GM18520 (cell line): Measurements from ENCODE around the gene TMEM82.

Source experiments
- ATAC-seq: cut with Tn5 transposase; IDR thresholded peaks from one replicate; pipeline ENCODE4 v1.9.1; 2021; ENCODE audit not compliant: unreplicated experiment

TMEM82 gene

DNA sequence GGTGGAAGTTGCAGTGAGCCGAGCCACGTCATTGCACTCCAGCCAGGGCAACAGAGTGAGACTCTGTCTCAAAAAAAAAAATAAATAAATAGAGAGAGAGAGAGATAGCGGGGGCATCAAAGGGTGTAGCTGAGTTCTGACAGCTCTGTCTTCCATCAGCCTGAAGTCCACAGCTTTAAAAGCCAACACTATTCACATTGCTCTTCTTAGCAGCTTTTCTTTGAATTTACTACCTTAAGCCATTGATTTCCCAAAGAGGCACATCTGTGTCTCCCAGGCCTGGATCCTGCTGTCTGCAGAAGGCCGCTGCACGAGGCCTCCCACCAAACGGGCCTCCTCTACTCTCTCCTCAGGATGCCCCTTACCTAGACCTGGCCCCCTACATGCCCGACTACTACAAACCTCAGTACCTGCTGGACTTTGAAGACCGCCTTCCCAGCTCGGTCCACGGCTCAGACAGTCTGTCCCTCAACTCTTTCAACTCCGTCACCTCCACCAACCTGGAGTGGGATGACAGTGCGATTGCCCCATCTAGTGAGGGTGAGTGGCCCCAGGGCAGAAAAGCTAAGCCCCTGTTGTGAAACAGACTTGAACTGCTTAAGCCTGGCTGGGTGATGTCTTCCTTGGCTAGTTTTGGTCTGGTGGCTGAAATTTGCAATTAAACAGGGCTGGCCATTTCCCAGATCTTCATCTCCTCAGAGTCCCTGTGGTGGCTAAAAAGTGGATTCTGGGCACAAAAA, 22.7 kb upstream of the TMEM82 start:
- ATAC-seq: no peak

DNA sequence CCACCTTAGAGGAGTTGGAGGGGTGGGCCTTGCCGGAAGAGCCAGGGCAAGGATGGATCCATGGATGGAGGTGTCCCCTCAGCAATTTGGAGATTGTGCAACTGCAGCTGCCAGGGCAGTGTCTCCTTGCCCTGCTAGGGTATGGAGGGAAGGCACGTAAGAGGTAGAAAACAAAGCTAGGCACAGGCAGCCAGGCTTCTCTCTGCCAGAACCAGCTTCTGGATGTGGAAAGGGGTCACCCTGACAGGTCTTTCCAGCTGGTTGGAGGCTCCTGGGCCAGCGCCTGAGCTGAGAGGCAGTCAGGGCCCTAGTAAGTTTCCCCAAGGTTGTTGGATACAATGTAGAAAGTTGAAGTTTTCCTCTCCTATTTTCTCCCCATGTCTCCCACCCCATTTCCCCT, 21.4 kb upstream of the TMEM82 start:
- ATAC-seq: no peak

DNA sequence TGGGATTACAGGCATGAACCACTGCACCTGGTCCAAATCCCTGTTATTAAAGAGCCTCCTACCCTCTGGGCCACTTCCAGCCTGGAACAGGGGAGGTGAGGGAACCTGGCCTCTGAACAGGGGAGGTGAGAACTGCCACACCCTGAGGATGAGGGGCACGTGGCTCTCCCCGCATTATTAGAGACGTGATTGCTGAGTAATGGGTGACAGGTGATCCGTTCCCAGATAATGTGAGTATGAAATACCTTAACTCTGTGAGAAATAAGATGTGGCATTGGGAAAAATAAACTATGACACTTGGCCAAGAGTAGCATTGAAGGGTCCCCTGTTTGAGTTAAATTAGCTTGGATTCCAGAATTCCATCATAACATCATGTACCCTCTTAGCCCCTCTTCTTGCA, 19.9 kb upstream of the TMEM82 start:
- no peak for ATAC-seq

DNA sequence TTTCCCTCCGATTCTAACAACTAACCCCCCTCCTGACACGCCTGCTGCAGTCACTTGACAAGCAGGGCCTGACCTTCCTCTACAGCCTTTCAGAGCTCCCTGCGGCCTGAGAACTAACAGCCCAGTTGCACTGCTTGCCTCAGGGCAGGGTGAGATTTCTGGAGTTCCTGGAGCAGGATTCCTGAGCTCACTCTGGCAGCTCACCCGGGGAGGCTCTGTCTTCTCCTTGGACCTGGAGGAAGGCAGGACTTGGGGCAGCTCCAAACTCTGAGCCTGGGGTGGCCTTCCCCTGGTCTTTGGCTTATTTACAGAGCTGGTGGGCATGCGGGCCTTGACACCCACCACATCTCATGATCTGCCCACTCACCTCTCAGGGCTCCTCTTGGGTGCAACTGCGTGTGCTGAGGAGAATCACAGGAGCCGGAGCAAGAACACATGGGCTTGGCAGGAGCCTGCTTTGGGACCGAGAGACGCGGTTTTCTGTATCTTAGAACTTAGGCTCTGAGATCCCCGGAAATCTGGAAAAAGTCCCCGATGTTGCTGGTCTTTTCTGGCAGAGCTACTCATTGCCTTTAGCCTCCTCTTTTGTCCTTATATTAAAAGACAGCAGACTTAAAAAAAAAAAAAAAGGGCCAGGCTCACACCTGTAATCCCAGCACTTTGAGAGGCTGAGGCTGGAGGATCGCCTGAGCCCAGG, 19.3 kb upstream of the TMEM82 start:
- ATAC-seq: no peak

DNA sequence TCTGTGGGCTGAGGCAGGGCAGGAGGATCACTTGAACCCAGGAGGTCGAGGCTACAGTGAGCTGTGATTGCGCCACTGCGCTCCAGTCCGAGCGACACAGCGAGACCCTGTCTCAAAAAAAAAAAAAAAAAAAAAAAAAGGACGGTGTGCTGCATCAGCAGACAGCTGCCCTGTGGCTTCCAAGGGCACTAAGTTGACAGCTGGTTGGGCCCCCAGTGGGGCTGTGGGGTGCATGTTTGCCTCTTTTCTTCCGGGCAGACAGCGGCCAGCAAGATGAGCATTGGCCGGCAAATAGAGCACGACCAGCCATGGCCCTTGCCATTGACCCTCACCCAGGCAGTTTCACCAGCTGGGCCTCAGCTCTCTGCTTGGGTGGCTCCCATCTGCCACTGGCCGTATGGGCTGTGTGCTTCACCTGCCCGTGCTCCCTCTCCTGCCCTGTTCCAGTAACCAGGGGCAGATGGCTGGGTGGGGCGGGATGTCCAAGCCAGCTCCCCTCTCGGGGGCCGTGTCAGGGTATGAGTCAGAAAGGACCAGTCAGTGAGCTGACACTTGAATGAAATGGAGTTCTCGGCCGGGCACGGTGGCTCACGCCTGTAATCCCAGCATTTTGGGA, 18.6 kb upstream of the TMEM82 start:
- no peak for ATAC-seq

DNA sequence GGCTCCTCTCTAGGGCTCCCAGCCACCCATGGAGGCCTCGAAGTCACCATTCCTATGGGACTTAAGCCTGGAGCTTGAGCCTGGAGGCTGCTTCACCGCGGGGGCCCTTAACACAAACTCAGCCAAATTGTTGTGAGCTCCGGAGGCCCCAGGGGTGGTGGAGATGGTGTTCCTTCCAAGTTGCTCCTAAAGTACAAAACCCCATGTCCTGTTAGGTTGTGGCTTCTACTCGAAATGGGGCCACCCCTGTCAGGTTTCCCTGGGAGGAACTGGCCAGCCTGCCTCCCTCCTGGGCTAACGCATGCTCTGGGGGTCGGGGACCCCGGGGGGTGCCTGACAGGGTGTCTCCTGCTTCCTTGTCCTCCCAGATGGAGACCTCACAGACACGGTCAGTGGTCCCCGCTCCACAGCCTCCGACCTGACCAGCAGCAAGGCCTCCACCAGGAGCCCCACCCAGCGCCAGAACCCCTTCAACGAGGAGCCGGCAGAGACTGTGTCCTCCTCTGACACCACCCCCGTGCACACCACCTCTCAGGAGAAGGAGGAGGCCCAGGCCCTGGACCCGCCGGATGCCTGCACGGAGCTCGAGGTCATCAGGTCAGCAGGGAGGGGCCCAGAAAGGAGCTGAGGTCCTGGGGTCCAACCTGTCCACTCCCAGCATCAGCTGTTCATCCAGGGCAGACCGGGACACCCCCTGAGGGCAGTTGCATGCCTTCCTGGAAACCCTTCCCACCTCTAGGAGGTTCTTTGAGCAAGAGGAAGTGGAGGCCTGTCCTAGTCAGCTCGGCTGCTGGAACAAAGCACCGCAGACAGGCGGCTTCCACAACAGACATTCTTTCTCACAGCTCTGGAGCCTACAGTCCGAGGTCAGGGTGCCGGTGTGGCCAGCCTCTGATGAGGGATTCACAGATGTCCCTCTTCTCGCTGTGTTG, 17.1 kb upstream of the TMEM82 start:
- no peak for ATAC-seq

DNA sequence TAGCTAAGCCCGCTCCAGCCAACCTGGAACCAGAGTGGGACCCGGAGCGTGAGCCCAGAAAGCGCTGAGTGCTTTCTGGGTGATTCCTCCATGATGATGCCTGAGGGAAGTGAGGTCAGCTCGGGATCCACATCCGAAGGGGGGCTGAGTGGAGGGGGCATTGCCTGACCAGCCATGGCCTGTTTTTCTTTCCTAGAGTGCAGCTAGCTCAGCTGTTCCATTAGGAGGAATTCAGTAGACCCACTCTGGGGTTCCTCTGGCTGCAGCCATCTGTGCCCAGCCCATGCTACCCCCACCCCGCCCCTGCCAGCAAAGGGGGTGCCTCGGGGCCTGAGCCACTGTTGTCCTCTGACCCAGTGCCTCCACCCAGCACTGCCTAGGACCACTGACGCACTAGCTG, 15.8 kb upstream of the TMEM82 start:
- ATAC-seq: no peak

DNA sequence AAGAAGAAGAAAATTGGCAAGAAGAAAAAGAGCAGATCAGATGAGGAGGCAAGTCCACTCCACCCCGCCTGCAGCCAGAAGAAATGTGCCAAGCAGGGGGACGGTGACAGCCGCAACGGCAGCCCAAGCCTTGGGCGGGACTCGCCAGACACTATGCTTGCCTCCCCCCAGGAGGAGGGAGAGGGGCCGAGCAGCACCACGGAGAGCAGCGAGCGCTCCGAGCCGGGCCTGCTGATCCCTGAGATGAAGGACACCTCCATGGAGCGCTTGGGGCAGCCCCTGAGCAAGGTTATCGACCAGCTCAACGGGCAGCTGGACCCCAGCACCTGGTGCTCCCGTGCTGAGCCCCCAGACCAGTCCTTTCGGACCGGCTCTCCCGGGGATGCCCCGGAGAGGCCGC, 15.3 kb upstream of the TMEM82 start:
- no peak for ATAC-seq

DNA sequence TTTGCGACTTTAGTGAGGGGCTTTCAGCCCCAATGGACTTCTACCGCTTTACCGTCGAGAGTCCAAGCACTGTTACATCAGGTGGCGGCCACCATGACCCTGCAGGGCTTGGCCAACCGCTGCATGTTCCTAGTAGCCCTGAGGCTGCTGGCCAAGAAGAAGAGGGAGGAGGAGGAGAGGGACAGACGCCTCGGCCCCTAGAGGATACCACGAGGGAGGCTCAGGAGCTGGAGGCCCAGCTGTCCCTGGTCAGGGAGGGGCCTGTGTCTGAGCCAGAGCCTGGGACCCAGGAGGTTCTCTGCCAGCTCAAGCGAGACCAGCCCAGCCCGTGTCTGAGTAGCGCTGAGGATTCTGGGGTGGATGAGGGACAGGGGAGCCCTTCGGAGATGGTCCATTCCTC, 14.9 kb upstream of the TMEM82 start:
- no peak for ATAC-seq

DNA sequence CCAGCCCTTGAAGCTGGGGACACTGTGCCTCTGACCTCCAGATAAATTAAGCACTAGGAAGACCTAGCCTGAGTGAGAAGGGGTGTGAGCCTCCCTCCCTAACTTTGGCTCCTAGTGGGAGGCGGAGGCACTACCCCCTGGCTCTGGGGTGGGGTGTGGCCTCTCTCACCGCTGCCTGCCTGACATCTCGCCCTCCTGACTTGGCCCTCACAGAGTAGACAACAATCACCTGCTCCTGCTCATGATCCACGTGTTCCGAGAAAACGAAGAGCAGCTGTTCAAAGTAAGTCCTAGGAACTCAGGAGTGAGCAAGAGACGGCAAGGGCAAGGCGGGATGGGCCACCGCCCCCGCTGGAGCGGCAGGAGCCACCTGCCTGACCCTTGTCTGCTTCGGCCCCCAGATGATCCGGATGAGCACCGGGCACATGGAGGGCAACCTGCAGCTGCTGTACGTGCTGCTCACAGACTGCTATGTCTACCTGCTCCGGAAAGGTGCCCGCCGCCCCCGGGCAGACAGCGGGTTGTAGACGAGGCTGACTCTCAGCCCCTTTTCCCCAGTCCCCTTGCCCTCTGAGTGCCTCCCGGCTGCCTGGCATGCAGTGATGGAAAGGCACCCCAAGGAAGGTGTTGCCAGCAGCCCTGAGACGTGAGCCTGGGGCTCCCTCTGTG, 14.3 kb upstream of the TMEM82 start:
- ATAC-seq: no peak

DNA sequence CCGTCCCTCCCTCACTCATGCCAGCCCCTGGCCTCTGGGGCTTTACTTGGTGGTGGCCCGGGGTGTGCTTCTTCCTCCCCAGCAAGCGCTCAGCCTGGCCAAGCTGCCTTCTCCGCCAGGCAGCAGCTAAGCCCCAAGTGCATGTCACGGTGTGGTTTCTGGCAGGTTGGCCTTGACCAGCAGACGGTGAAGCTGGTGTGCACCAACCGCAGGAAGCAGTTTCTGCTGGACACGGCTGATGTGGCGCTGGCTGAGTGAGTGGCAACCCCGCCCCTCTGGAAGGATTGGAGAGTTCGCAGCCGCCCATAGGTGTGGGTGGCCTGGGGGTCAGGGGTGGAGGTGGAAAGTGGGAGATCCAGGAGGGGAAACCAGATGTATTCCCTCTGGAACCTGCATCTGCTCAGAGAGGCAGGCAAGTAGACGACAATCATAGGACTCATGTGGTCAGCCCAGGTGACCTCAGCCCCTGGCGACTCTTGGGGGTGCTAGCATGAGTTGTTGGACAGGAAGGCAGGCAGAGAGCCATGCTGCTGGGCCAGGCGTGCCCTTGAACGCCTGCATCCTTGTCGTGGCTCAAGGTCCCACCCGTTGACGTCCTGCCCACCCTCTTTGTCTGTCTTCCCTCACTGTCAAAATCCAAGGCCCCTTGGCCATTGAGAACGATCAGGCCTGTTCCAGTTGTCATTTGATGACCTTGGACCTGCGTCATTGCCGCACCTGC, 13.2 kb upstream of the TMEM82 start:
- no peak for ATAC-seq

DNA sequence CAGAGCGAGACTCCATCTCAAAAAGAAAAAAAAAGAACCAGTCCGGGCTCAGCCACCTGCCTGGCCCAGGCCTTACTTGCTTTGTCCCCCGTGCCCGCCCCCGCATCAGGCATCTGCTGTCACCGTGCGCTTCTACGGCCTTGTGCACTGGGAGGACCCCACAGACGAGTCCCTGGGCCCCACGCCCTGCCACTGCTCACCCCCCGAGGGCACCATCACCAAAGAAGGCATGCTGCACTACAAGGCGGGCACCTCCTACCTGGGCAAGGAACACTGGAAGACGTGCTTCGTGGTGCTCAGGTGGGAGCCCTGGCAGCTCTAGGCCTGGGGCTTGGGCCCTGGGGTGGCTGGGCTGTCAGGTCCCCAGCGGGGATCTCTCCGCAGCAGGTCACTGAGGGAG, 11.9 kb upstream of the TMEM82 start:
- ATAC-seq: no peak

DNA sequence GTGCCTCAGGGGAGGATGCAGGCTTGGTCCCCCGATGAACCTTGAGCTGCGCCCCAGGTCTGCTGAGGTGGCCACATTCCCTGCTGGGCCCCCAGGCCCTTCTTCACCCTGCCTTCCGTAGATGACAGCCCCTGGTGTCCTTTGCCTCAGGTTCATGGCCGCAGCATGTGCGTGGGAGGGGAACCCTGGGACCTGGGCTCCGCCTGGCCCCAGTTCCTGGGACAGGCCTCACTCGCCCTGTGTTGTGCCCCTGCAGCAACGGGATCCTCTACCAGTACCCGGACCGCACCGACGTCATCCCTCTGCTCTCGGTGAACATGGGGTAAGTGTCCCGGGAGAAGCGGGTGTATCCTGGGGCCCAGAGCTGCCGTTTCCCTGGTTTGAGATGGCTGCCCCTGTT, 11.4 kb upstream of the TMEM82 start:
- ATAC-seq: no peak

DNA sequence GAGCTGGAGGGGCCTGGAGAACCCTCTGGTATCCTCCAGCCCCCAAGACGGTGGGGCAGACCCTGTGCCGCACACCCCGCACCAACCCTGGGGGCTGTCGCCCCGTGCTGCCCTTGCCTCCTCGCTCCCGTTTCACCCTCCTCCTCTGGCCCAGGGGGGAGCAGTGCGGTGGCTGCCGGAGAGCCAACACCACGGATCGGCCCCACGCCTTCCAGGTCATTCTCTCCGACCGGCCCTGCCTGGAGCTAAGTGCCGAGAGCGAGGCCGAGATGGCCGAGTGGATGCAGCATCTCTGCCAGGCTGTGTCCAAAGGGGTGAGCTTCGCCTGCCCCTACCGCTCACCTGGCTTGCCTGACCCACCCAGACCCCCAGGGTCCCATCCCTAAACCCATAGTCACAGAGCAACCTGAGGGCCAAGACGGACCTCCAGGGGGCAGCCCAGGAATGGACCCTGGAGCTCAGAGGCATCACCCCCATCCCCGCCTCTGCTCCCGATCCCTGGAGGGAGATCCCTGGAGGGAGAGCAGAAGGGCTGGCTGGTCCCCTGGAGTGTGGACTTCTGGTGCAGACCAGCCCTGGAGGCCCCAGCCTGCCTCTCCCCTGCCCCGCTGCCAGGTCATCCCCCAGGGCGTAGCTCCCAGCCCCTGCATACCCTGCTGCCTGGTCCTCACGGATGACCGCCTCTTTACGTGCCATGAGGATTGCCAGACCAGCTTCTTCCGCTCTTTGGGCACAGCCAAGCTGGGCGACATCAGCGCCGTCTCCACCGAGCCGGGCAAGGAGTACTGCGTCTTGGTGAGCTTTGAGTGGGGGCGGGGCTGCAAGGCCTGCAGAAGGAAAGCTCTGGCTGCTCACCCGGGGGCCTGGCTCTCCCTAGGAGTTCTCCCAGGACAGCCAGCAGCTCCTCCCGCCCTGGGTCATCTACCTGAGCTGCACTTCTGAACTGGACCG, 10.3 kb upstream of the TMEM82 start:
- no peak for ATAC-seq

DNA sequence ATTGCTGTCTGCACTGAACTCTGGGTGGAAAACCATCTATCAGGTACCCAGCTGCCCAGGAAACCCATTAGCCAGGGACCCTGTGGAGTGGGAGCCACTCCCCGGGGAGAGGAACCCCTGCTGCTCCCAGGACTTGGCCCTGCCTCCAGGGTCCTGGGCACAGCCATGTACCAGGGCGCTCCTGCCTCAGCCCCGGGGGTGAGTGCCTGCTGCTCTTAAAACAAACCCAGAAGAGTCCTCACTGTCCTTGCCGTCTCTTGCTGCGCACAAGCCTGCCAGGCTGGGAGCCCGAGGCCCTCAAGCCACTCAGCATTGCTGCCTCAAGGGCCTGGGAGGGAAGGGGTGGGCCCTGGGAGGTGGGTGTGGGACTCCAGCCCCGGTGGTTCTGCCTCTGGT, 9.6 kb upstream of the TMEM82 start:
- ATAC-seq: no peak

DNA sequence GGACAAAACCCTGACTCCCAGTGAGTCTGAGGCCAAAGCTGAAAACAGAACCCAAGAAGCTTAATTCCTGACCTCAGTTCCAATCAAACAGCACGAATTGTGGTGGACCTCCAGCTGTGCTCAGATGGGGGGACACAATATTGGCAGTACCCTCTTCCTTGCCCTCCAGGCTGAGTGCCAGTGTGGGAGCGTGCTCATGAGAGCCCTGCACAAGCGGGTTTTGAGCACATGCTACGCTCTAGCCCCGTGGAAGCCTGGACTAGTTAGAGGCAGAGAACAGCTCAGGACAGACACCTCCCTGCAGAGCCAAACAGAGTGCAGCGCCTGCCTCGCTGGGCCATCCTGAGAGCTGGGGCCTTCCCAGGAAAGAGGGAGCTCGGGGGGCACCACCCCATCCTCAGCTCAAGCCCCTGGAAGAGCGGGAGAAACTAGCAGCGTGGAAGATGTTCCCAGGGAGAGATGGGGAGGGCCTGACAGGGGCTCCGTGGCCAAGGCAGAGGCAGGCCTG, 9.0 kb upstream of the TMEM82 start:
- no peak for ATAC-seq

DNA sequence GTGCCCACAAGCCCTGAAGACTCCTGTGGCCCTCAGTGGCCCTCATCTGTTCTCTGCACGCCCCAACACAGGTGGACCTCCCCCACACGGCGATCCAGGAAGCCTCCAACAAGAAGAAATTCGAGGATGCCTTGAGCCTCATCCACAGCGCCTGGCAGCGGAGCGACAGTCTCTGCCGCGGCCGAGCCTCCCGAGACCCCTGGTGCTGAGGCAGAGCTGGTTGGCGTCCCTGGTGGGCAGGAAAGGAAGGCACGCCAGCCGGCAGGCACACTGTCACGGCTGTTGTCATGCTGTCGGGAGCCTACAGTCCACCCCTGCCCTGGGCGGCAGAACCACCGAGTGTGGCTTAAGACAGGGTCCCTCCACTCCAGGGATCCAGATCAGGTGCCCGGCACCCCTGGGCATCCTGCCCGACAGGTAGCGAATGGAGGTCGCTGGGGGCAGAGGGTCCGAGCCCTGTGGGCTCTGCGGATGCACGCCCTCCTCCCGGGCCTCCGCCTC, 8.5 kb upstream of the TMEM82 start:
- ATAC-seq: no peak

DNA sequence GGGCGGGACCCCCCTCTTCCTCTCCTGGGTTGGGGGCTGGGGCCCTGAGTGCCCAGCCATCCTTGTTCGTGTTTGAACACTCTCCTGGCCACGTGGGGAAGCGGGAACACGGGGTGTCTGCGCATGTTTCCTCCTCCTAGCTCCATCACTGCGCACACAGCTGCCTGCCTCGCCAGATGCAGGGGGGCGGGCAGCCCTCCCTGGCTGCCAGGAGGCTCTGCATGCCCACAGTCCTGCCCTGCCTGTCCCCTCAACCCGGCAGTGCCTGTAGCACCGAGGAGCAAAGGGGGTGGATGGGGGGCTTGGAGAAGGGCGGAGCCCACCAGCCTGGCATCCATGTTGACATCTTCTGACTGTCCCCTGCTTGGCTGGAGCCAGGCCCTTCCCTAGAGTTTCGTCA, 8.0 kb upstream of the TMEM82 start:
- no peak for ATAC-seq

DNA sequence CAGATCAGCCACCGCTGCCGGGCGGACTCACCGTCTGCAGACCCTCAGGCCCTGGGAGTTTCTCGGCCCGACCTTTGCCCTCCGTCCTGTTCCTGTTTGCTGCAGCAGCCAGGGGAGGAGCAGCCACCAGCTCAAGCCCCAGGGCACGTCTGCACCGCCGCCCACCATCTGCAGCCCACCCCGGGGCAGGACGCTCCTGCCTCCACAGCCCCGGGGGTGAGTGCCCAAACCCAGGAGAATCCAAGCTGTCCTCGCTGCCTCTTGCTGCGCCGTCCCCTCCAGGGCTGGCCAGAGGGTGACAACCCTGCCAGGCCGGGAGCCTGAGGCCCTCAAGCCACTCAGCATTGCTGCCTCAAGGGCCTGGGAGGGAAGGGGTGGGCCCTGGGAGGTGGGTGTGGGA, 7.4 kb upstream of the TMEM82 start:
- ATAC-seq: no peak
